K562 (cell line): ENCODE measurements around the gene TMEM123. TPM values are rescaled to one million over a fixed set of nuclear protein-coding genes. Genes with fewer than 3 reads are reported as not detected.

ENCODE experiments used
- ATAC-seq: fragments of 200-7000 bp; cut with Tn5 transposase; 3 replicates; pipeline ENCODE4 v1.9.1; 2020; ENCODE audit warnings: moderate library complexity
- BruUV-seq: library from RNA; stranded (reverse); fragments of 400-500 nt; replicated peaks from 2 replicates; lab custom pipeline; 2021; lab: Mats Ljungman, UMichigan
- CTCF ChIA-PET: fragments of 300-600 bp; formaldehyde crosslinking; extraction: SDS; loops from one replicate; lab custom pipeline; 2021; ENCODE audit warnings: low intra/inter-chr PET ratio; lab: Yijun Ruan, JAX
- POLR2A ChIA-PET: fragments of 300-600, 350-650 bp; sonication (Branson Sonifier 250); formaldehyde crosslinking; extraction: SDS; loops from one replicate; lab custom pipeline; 2021; ENCODE audit warnings: antibody characterized with exemption, inconsistent platforms; lab: Yijun Ruan, JAX
- DNase-seq, 4 experiments: peaks; one replicate each; pipeline versions ENCODE4 v3.0.0 to v3.0.0-alpha.2; 2011 to 2018; ENCODE audit warnings: low spot score in 3 of 4, mixed read lengths in 3 of 4; ENCODE audit errors: extremely low read depth in 1 of 4
- FAIRE-seq: peaks from 2 replicates; lab custom pipeline; 2011; peaks lifted over from hg19 to GRCh38; lab: Jason Lieb, UNC
- H2AFZ ChIP-seq: 2 replicates; pipeline ENCODE4 v1.6.0; 2011; ENCODE audit warnings: low read depth, low read length, control low read depth, inconsistent platforms
- H3K27ac ChIP-seq: fragments of 200-600 bp; 3 replicates; pipeline ENCODE4 v1.8.0; 2011; ENCODE audit warnings: low read depth, mild to moderate bottlenecking, control low read depth, inconsistent platforms, low read length, moderate library complexity, mixed read lengths; ENCODE audit errors: extremely low read depth
- H3K27me3 ChIP-seq, 2 experiments: fragments of 300-600 bp in 1 of 2; 2 replicates in 1 of 2; 3 replicates in 1 of 2; pipeline versions ENCODE4 v1.6.0 to v1.8.0; 2011; ENCODE audit warnings: inconsistent platforms in 2 of 2, low read length in 2 of 2, mild to moderate bottlenecking in 1 of 2, mixed read lengths in 1 of 2, moderate library complexity in 1 of 2; ENCODE audit not compliant: control insufficient read depth in 2 of 2, insufficient read depth in 2 of 2
- H3K36me3 ChIP-seq: fragments of 300-600 bp; 3 replicates; pipeline ENCODE4 v1.8.0; 2011; ENCODE audit warnings: mild to moderate bottlenecking, low read length, inconsistent platforms; ENCODE audit not compliant: control insufficient read depth, insufficient read depth
- H3K4me1 ChIP-seq, 2 experiments: fragments of 200-600 bp in 1 of 2; replicated peaks in 1 of 2; 2 replicates in 1 of 2; 3 replicates in 1 of 2; pipeline versions ENCODE4 v1.5.1 to v1.8.0; 2011; ENCODE audit warnings: inconsistent platforms in 2 of 2, low read length in 2 of 2, mild to moderate bottlenecking in 1 of 2, mixed read lengths in 1 of 2, moderate library complexity in 1 of 2; ENCODE audit not compliant: control insufficient read depth in 2 of 2, insufficient read depth in 2 of 2
- H3K4me2 ChIP-seq: 2 replicates; pipeline ENCODE4 v1.6.1; 2011; ENCODE audit warnings: low read length, control low read depth, inconsistent platforms, mixed read lengths; ENCODE audit not compliant: insufficient read depth
- H3K4me3 ChIP-seq: fragments of 200-600 bp; sonication (generic), shearing (Covaris generic); 2 replicates; pipeline ENCODE4 v1.5.1; 2016; ENCODE audit warnings: control low read depth, inconsistent platforms
- H3K79me2 ChIP-seq: fragments of 200-600 bp; 3 replicates; pipeline ENCODE4 v1.8.0; 2011; ENCODE audit warnings: low read length, inconsistent platforms; ENCODE audit not compliant: control insufficient read depth, insufficient read depth
- H3K9ac ChIP-seq, 2 experiments: 2 replicates each; pipeline versions ENCODE4 v1.6.0 to v1.6.1; 2011; ENCODE audit warnings: low read depth in 2 of 2, low read length in 2 of 2, control low read depth in 1 of 2, inconsistent platforms in 1 of 2, mild to moderate bottlenecking in 1 of 2, mixed read lengths in 1 of 2; ENCODE audit not compliant: insufficient read depth in 1 of 2
- H3K9me1 ChIP-seq: one replicate; pipeline ENCODE4 v1.6.0; 2011; ENCODE audit warnings: inconsistent platforms, mild to moderate bottlenecking, low read length, moderate library complexity; ENCODE audit not compliant: control insufficient read depth, insufficient read depth
- H3K9me3 ChIP-seq: replicated peaks from 2 replicates; pipeline ENCODE4 v1.5.1; 2011; ENCODE audit warnings: low read depth, low read length, inconsistent platforms; ENCODE audit not compliant: control insufficient read depth, insufficient read depth
- H4K20me1 ChIP-seq: replicated peaks from 2 replicates; pipeline ENCODE4 v1.6.1; 2011; ENCODE audit warnings: low read length, inconsistent platforms, mixed read lengths; ENCODE audit not compliant: control insufficient read depth, insufficient read depth
- ARID1B ChIP-seq: fragments of 450-650 bp; IDR thresholded peaks from 2 replicates; pipeline ENCODE4 v1.6.1; 2016; ENCODE audit warnings: antibody characterized with exemption, mild to moderate bottlenecking, inconsistent platforms
- CREB1 ChIP-seq, 2 experiments: sonication (generic) in 1 of 2; formaldehyde crosslinking in 1 of 2; IDR thresholded peaks; 2 replicates each; pipeline versions ENCODE4 v1.6.1 to v1.8.0; 2012 to 2022; ENCODE audit warnings: inconsistent platforms in 1 of 2, mild to moderate bottlenecking in 1 of 2, missing genetic modification reagents in 1 of 2, moderate library complexity in 1 of 2
- HDGF ChIP-seq: fragments of 450-650 bp; IDR thresholded peaks from 2 replicates; pipeline ENCODE4 v1.6.1; 2016
- POLR3G ChIP-seq: IDR thresholded peaks from 2 replicates; pipeline ENCODE4 v1.6.1; 2011; ENCODE audit not compliant: insufficient read length, insufficient replicate concordance; ENCODE audit errors: extremely low read depth
- XRCC3 ChIP-seq: fragments of 450-650 bp; IDR thresholded peaks from 2 replicates; pipeline ENCODE4 v1.6.1; 2017; ENCODE audit warnings: mild to moderate bottlenecking, moderate library complexity
- ZNF133 ChIP-seq: fragments of 250-450 bp; sonication (Bioruptor Pico); IDR thresholded peaks from 2 replicates; pipeline ENCODE4 v1.4.0; 2020; ENCODE audit warnings: mild to moderate bottlenecking
- ZNF57 ChIP-seq: fragments of 450-650 bp; formaldehyde crosslinking; IDR thresholded peaks from 2 replicates; pipeline ENCODE4 v1.4.0; 2020; ENCODE audit warnings: mild to moderate bottlenecking, moderate library complexity
- WGBS: fragments of 100-300 bp; shearing (Covaris generic); methylation state at CpG from one replicate; pipeline ENCODE4 v1.1.6; 2016; ENCODE audit warnings: low coverage, mixed read lengths; ENCODE audit not compliant: insufficient coverage; ENCODE audit errors: missing lambda C conversion rate; 5-methylcytosine and 5-hydroxymethylcytosine counted together
- in situ Hi-C: fragments of 300-500 bp; cut with MboI; formaldehyde crosslinking; loops from 4 replicates; pipeline ENCODE4 v1.15.0; 2018; ENCODE audit warnings: inconsistent platforms, mixed read lengths
- intact Hi-C: fragments of 100-400 bp; cut with micrococcal nuclease; formaldehyde crosslinking; loops from 2 replicates; pipeline ENCODE4 v1.14.2; 2022
- polyA plus RNA-seq, 8 experiments: library from polyadenylated mRNA; depleted of rRNA in 4 of 8; stranded (reverse) in 5 of 8; unstranded in 3 of 8; fragments of >200 nt; fragmentation: Nextera tagmentation in 2 of 8; fragmentation: Illumina TruSeq in 1 of 8; extraction: Ambion mirVana in 2 of 8; extraction: Trizol in 1 of 8; gene quantifications; 2 replicates each; pipeline versions ENCODE4 v1.2.1 to v1.2.3, GENCODE V29; 2011 to 2014; ENCODE audit warnings: inconsistent platforms in 1 of 8, missing spikeins in 1 of 8
- total RNA-seq, 7 experiments: library from RNA; depleted of rRNA in 6 of 7; stranded (reverse); fragments of >200 nt in 6 of 7; fragmentation: Illumina TruSeq in 2 of 7; extraction: Trizol in 2 of 7; gene quantifications; 2 replicates each; pipeline versions ENCODE4 v1.2.1 to v1.2.3, GENCODE V29; 2011 to 2021; ENCODE audit warnings: low replicate concordance in 1 of 7
- TF ChIP-seq, protein P1 (sequence below): fragments of 450-650 bp; formaldehyde crosslinking; IDR thresholded peaks from 2 replicates; pipeline ENCODE4 v1.4.0; 2022; ENCODE audit warnings: mild to moderate bottlenecking, moderate library complexity
- TF ChIP-seq, protein P2 (sequence below): fragments of 200-400 bp; formaldehyde crosslinking; IDR thresholded peaks from 2 replicates; pipeline ENCODE4 v1.6.1; 2017; ENCODE audit warnings: mild to moderate bottlenecking, low read depth, low read length, moderate library complexity

TMEM123 gene
- total and polyA plus RNA-seq, 9 of the 15 experiments (the other 6 are each of a cell fraction or from before 2014, with no cell fraction given), result 19.8 to 344 (median 82.4) TPM

DNA sequence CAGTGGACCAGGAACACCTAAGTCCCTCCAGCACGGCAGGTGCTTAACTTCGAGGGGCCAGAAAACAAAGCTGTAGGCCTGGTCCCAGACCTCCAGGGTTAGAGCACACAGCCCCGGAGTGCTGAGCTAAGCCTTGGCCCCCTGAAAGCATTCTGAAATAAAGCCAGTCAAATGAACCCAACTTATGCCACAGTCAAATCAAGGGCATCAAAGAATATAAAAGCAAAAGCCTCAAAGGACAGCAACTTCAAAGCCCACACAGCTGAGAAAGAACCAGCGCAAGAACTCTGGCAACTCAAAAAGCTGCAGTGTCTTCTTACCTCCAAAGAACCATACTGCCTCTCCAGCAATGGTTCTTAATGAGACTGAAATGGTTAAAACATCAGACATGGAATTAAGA lies 39.1 kb downstream of the TMEM123 start:
- POLR2A ChIA-PET, result interaction anchor here (1.0 to 1.2 kb wide), 2 partner anchors 15 to 22 kb away, joined by 3 read pairs; no protein-coding TSS in a partner anchor
- H2AFZ ChIP-seq, result no peak overlapping the region
- H3K4me3 ChIP-seq, result no peak overlapping the region
- no peak for FAIRE-seq
- H3K79me2 ChIP-seq, result peaks cover 61% of the 10 kb centered on the region
- intact Hi-C loops, result no loop called here
- peaks cover 0 to 6% of the 10 kb centered on the region in 2 experiments; a peak in 1 of 5 replicates for H3K4me1 ChIP-seq
- H4K20me1 ChIP-seq, result no peaks in the 10 kb centered on the region
- TF ChIP-seq CREB1 (IDR thresholded peaks at IDR 0.05), result no peak
- no peak for TF ChIP-seq CREB1 (CRISPR knock-in tag; IDR thresholded peaks at IDR 0.05)
- TF ChIP-seq, protein P1, sequence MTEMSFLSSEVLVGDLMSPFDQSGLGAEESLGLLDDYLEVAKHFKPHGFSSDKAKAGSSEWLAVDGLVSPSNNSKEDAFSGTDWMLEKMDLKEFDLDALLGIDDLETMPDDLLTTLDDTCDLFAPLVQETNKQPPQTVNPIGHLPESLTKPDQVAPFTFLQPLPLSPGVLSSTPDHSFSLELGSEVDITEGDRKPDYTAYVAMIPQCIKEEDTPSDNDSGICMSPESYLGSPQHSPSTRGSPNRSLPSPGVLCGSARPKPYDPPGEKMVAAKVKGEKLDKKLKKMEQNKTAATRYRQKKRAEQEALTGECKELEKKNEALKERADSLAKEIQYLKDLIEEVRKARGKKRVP (CRISPR knock-in tag), result no peak
- no peak for TF ChIP-seq XRCC3
- no peak for TF ChIP-seq ZNF57 (CRISPR knock-in tag)
- no peak for TF ChIP-seq ZNF133 (CRISPR knock-in tag)
- TF ChIP-seq, protein P2, sequence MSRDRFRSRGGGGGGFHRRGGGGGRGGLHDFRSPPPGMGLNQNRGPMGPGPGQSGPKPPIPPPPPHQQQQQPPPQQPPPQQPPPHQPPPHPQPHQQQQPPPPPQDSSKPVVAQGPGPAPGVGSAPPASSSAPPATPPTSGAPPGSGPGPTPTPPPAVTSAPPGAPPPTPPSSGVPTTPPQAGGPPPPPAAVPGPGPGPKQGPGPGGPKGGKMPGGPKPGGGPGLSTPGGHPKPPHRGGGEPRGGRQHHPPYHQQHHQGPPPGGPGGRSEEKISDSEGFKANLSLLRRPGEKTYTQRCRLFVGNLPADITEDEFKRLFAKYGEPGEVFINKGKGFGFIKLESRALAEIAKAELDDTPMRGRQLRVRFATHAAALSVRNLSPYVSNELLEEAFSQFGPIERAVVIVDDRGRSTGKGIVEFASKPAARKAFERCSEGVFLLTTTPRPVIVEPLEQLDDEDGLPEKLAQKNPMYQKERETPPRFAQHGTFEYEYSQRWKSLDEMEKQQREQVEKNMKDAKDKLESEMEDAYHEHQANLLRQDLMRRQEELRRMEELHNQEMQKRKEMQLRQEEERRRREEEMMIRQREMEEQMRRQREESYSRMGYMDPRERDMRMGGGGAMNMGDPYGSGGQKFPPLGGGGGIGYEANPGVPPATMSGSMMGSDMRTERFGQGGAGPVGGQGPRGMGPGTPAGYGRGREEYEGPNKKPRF, result no peak
- TF ChIP-seq ARID1B, result no peak
- no peak for TF ChIP-seq HDGF
- TF ChIP-seq POLR3G, result no peak
- TF ChIP-seq, all 486 proteins: peak for 0
- Histone ChIP-seq H3K4me2 (no peak overlapping the region), H3K9me1 (no peaks in the 10 kb centered on the region), H3K36me3 (no peaks in the 10 kb centered on the region), H3K27me3 (no peaks in the 10 kb centered on the region), H3K27ac (no peak overlapping the region), H3K9ac (no peak overlapping the region), H3K9me3 (no peaks in the 10 kb centered on the region)
- no peak for ATAC-seq
- in situ Hi-C loops, result no loop called here
- WGBS, result 90% methylated on average over 4 of the region's 4 CpGs
- BruUV-seq, result no TSS peak
- DNase-seq, result no peak
- CTCF ChIA-PET, result no interaction called here
